Upper lobe of left lung (tissue), 6 donors: ENCODE results near the gene OGFR. TPM values are rescaled to one million over a fixed set of nuclear protein-coding genes. Genes with fewer than 3 reads are reported as not detected.

Experiments used
- ATAC-seq, 2 donors: fragments of 200-7000 bp; cut with Tn5 transposase; one replicate each; pipeline ENCODE4 v1.9.1; 2022; ENCODE audit warnings: mild to moderate bottlenecking in 2 of 2, moderate library complexity in 2 of 2; ENCODE audit not compliant: low FRiP score in 2 of 2
- DNase-seq, 2 donors: peaks; one replicate each; pipeline ENCODE4 v3.0.0-alpha.2; 2019 to 2020
- H3K27ac ChIP-seq, 4 donors: fragments of 200-600 bp; sonication (generic); one replicate each; pipeline ENCODE4 v1.5.1; 2016 to 2019
- H3K27me3 ChIP-seq, 4 donors: fragments of 200-600 bp; sonication (generic); one replicate each; pipeline ENCODE4 v1.5.1; 2017 to 2019
- H3K36me3 ChIP-seq, 4 donors: fragments of 200-600 bp; sonication (generic); one replicate each; pipeline ENCODE4 v1.5.1; 2016 to 2019
- H3K4me1 ChIP-seq, 4 donors: fragments of 200-600 bp; sonication (generic); one replicate each; pipeline ENCODE4 v1.5.1; 2018 to 2019
- H3K4me3 ChIP-seq, 4 donors: fragments of 200-600 bp; sonication (generic); one replicate each; pipeline ENCODE4 v1.5.1; 2017 to 2019; ENCODE audit warnings: mild to moderate bottlenecking in 2 of 4, moderate library complexity in 1 of 4
- H3K9me3 ChIP-seq, 4 donors: fragments of 200-600 bp; sonication (generic); one replicate each; pipeline ENCODE4 v1.5.1; 2018 to 2019
- CTCF ChIP-seq, 6 experiments: fragments of 450-650 bp in 4 of 6; fragments of 200-600 bp in 2 of 6; sonication (generic) in 2 of 6; IDR thresholded peaks; one replicate each; pipeline ENCODE4 v1.5.1; 2016 to 2019; ENCODE audit warnings: antibody characterized with exemption in 6 of 6
- EP300 ChIP-seq, 4 donors: sonication (generic); formaldehyde crosslinking; IDR thresholded peaks; one replicate each; pipeline ENCODE4 v1.5.1; 2017; ENCODE audit warnings: antibody characterized with exemption in 4 of 4, control low read depth in 2 of 4
- POLR2A ChIP-seq, 4 donors: fragments of 450-650 bp; IDR thresholded peaks; one replicate each; pipeline ENCODE4 v1.5.1; 2016 to 2017; ENCODE audit warnings: antibody characterized with exemption in 4 of 4, mild to moderate bottlenecking in 2 of 4
- POLR2AphosphoS5 ChIP-seq, 2 donors: sonication (generic); formaldehyde crosslinking; IDR thresholded peaks; one replicate each; pipeline ENCODE4 v1.5.1; 2017; ENCODE audit warnings: antibody characterized with exemption in 2 of 2
- WGBS, 2 donors: methylation state at CpG; one replicate each; pipeline ENCODE4 v1.1.5; 2017 to 2018; 5-methylcytosine and 5-hydroxymethylcytosine counted together
- total RNA-seq, 6 donors: library from RNA; depleted of rRNA in 4 of 6; stranded (reverse); fragments of >200 nt in 4 of 6; gene quantifications; one replicate each; pipeline versions ENCODE4 v1.1.0 to v1.2.1, GENCODE V29; 2016 to 2021
- donor health status: DM: no; HTN: no; CAD: no; lungs with moderate emphysema.
- donor health status: DM: no; HTN: yes; CAD: no; lungs with severe emphysema.

OGFR gene
- total RNA-seq, 6 donors from 2014 or later = 63.8 to 166 (median 74.9) TPM

- Histone ChIP-seq H3K36me3 (no peaks in the 10 kb centered on the region), H3K27ac (no peak overlapping the region), H3K27me3 (peaks cover 0 to 2% (median 0%) of the 10 kb centered on the region in 4 donors), H3K4me1 (peaks cover 0 to 10% (median 0%) of the 10 kb centered on the region in 4 donors), H3K9me3 (no peaks in the 10 kb centered on the region), H3K4me3 (no peak overlapping the region)
- TF ChIP-seq EP300 (IDR thresholded peaks at IDR 0.05) = no peak
- TF ChIP-seq CTCF (IDR thresholded peaks at IDR 0.05) = no peak
- no peak for TF ChIP-seq POLR2A (IDR thresholded peaks at IDR 0.05)
- no peak for TF ChIP-seq POLR2AphosphoS5 (IDR thresholded peaks at IDR 0.05)
- WGBS, 2 donors = 76 to 83% methylated on average over 5 to 12 of the region's 15 CpGs
- ATAC-seq (no peak), DNase-seq (no peak)
These were observed 39.1 kb upstream of the OGFR start for GRCh38 chr20:62765432-62766070.

GRCh38 chr20:62766071-62766450, 38.6 kb upstream of the OGFR start:
- peaks cover 0 to 10% (median 0%) of the 10 kb centered on the region in 4 donors for H3K4me1 ChIP-seq
- H3K27ac ChIP-seq = no peak overlapping the region
- no peaks in the 10 kb centered on the region for H3K9me3 ChIP-seq
- no peak for TF ChIP-seq POLR2AphosphoS5 (IDR thresholded peaks at IDR 0.05)
- ATAC-seq (no peak), DNase-seq (peak in 1 of 2 donors; percentile 45)
- H3K36me3 ChIP-seq = no peaks in the 10 kb centered on the region
- 58 to 66% methylated on average over 4 to 10 of the region's 10 CpGs for WGBS, 2 donors
- no peak overlapping the region for H3K4me3 ChIP-seq
- H3K27me3 ChIP-seq = no peaks in the 10 kb centered on the region

GRCh38 chr20:62766716-62767115, 37.9 kb upstream of the OGFR start:
- Histone ChIP-seq H3K9me3 (no peaks in the 10 kb centered on the region), H3K36me3 (no peaks in the 10 kb centered on the region), H3K4me1 (peaks cover 0 to 10% (median 0%) of the 10 kb centered on the region in 4 donors), H3K4me3 (no peak overlapping the region), H3K27ac (no peak overlapping the region), H3K27me3 (no peaks in the 10 kb centered on the region)
- ATAC-seq = no peak
- WGBS, 2 donors = 48 to 67% methylated on average over 9 to 16 of the region's 16 CpGs
- no peak for DNase-seq
- TF ChIP-seq POLR2A (IDR thresholded peaks at IDR 0.05) (no peak), EP300 (IDR thresholded peaks at IDR 0.05) (no peak), CTCF (IDR thresholded peaks at IDR 0.05) (no peak), POLR2AphosphoS5 (IDR thresholded peaks at IDR 0.05) (no peak)

GRCh38 chr20:62768234-62768546, 36.4 kb upstream of the OGFR start:
- Histone ChIP-seq H3K36me3 (no peaks in the 10 kb centered on the region), H3K27ac (no peak overlapping the region), H3K4me3 (no peak overlapping the region), H3K27me3 (no peaks in the 10 kb centered on the region), H3K4me1 (peaks cover 0 to 13% (median under 1%) of the 10 kb centered on the region in 4 donors), H3K9me3 (no peaks in the 10 kb centered on the region)
- 73 to 83% methylated on average over 5 to 7 of the region's 8 CpGs for WGBS, 2 donors
- ATAC-seq (no peak), DNase-seq (no peak)
- TF ChIP-seq CTCF (IDR thresholded peaks at IDR 0.05) (no peak), EP300 (IDR thresholded peaks at IDR 0.05) (no peak), POLR2A (IDR thresholded peaks at IDR 0.05) (no peak), POLR2AphosphoS5 (IDR thresholded peaks at IDR 0.05) (no peak)

GRCh38 chr20:62768551-62769287, 35.9 kb upstream of the OGFR start:
- Histone ChIP-seq H3K9me3 (no peaks in the 10 kb centered on the region), H3K27ac (no peak overlapping the region), H3K27me3 (no peaks in the 10 kb centered on the region), H3K4me3 (no peak overlapping the region), H3K4me1 (peaks cover 0 to 13% (median 2%) of the 10 kb centered on the region in 4 donors), H3K36me3 (no peaks in the 10 kb centered on the region)
- TF ChIP-seq EP300 (IDR thresholded peaks at IDR 0.05) = no peak
- DNase-seq (peak in 1 of 2 donors; percentile 77), ATAC-seq (no peak)
- WGBS, 2 donors = 47 to 67% methylated on average over 14 to 21 of the region's 21 CpGs
